K562 treated with DMSO at 1 percent for 12 hours (cell line): ENCODE data around the gene SLC8A3. TPM values are rescaled to one million over a fixed set of nuclear protein-coding genes. Genes with fewer than 3 reads are reported as not detected.

ENCODE experiments used
- total RNA-seq: library from RNA; unstranded; fragments of 300-600 nt; gene quantifications from 2 replicates; pipeline ENCODE4 v1.2.3, GENCODE V29; 2022; ENCODE audit not compliant: insufficient read depth

SLC8A3 gene
- not detected in 2 replicates for total RNA-seq

GRCh38 chr14:70188659-70189455 lies at the start of gene SLC8A3:
Gene SLC8A3, minus strand, starts transcription at chr14:70188951. Its CDS starts 20,529 bp downstream, at chr14:70168422.

Other genes with a start within 250 kb of the SLC8A3 start
- 7.9 and 8.7 TPM in 2 replicates for gene COX16, start 170.7 kb upstream of the SLC8A3 start, total RNA-seq
- 3.3 and 7.9 TPM in 2 replicates for gene SYNJ2BP, start 228.1 kb upstream of the SLC8A3 start, total RNA-seq